ENCODE results near the gene ATP2B3.

DNA sequence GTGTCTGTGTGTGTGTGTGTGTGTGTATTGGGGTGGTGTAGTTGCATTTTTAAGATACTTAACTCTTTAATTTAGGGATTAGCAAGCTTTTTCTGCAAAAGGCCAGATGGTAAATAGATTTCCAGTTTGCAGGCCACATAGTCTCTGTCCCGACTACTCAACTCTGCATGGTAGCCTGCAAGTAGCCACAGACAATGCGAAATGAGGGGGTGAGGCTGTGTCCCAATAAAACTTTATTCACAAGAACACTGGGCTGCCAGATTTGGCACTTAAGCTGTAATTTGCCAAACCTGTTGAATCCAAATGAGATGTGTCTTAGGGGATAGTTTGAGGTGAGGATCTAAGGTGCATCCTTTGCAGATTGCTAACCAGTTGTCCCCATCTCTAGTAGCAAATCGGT is 6.8 kb downstream of the ATP2B3 start:
- TF ChIP-seq, protein P1, sequence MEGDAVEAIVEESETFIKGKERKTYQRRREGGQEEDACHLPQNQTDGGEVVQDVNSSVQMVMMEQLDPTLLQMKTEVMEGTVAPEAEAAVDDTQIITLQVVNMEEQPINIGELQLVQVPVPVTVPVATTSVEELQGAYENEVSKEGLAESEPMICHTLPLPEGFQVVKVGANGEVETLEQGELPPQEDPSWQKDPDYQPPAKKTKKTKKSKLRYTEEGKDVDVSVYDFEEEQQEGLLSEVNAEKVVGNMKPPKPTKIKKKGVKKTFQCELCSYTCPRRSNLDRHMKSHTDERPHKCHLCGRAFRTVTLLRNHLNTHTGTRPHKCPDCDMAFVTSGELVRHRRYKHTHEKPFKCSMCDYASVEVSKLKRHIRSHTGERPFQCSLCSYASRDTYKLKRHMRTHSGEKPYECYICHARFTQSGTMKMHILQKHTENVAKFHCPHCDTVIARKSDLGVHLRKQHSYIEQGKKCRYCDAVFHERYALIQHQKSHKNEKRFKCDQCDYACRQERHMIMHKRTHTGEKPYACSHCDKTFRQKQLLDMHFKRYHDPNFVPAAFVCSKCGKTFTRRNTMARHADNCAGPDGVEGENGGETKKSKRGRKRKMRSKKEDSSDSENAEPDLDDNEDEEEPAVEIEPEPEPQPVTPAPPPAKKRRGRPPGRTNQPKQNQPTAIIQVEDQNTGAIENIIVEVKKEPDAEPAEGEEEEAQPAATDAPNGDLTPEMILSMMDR (conservative IDR thresholded peaks at IDR 0.05; ENCODE audit: low read length): no peak
- no peak for TF ChIP-seq EZH2phosphoT487 (IDR thresholded peaks at IDR 0.05; ENCODE audit: borderline replicate concordance)
